Type B pancreatic cell (in vitro differentiated cells): ENCODE data around the gene AOX1. TPM values are rescaled to one million over a fixed set of nuclear protein-coding genes. Genes with fewer than 3 reads are reported as not detected.

Experiments used
- DNase-seq: peaks from one replicate; pipeline ENCODE4 v3.0.0; 2021; ENCODE audit warnings: mixed read lengths; ENCODE audit not compliant: unreplicated experiment; ENCODE audit errors: extremely low spot score
- H3K27ac Mint-ChIP-seq: 2 replicates; pipeline ENCODE4 v1.8.0; 2021; ENCODE audit warnings: mild to moderate bottlenecking, mixed read lengths
- H3K27me3 Mint-ChIP-seq: 2 replicates; pipeline ENCODE4 v1.8.0; 2021; ENCODE audit warnings: mixed read lengths
- H3K36me3 Mint-ChIP-seq: 2 replicates; pipeline ENCODE4 v1.8.0; 2021; ENCODE audit warnings: mixed read lengths
- H3K4me1 Mint-ChIP-seq: one replicate; pipeline ENCODE4 v1.8.0; 2021; ENCODE audit warnings: mixed read lengths; ENCODE audit not compliant: unreplicated experiment
- H3K4me3 Mint-ChIP-seq: 2 replicates; pipeline ENCODE4 v1.8.0; 2021; ENCODE audit warnings: mild to moderate bottlenecking, mixed read lengths
- H3K9me3 Mint-ChIP-seq: 2 replicates; pipeline ENCODE4 v1.8.0; 2021; ENCODE audit warnings: mixed read lengths
- CTCF ChIP-seq: fragments of 200-600 bp; sonication (generic); conservative IDR thresholded peaks from 2 replicates; pipeline ENCODE4 v1.5.0; 2021; ENCODE audit warnings: antibody characterized with exemption, mild to moderate bottlenecking
- total RNA-seq: library from RNA; stranded (reverse); gene quantifications from 2 replicates; pipeline ENCODE4 v1.2.1, GENCODE V29; 2021; ENCODE audit warnings: low replicate concordance

AOX1 gene
- total RNA-seq, 1 donor from 2014 or later: 6.4 TPM

GRCh38 chr2:200614249-200614648, 28.4 kb downstream of the AOX1 start:
- Mint-ChIP-seq H3K4me3 (no peak overlapping the region), H3K9me3 (no peaks in the 10 kb centered on the region), H3K4me1 (peaks cover 9% of the 10 kb centered on the region), H3K27ac (no peak overlapping the region), H3K27me3 (no peaks in the 10 kb centered on the region), H3K36me3 (no peaks in the 10 kb centered on the region)
- no peak for TF ChIP-seq CTCF
- DNase-seq: no peak

GRCh38 chr2:200615247-200615646, 29.4 kb downstream of the AOX1 start:
- no peaks in the 10 kb centered on the region for H3K9me3 Mint-ChIP-seq
- H3K4me3 Mint-ChIP-seq: no peak overlapping the region
- H3K27ac Mint-ChIP-seq: no peak overlapping the region
- no peak for DNase-seq
- no peaks in the 10 kb centered on the region for H3K36me3 Mint-ChIP-seq
- TF ChIP-seq CTCF: no peak
- H3K27me3 Mint-ChIP-seq: no peaks in the 10 kb centered on the region
- H3K4me1 Mint-ChIP-seq: peaks cover 13% of the 10 kb centered on the region

- no peak for DNase-seq
- no peaks in the 10 kb centered on the region for H3K36me3 Mint-ChIP-seq
- H3K9me3 Mint-ChIP-seq: no peaks in the 10 kb centered on the region
- no peak for TF ChIP-seq CTCF
- no peak overlapping the region for H3K4me3 Mint-ChIP-seq
- peaks cover 13% of the 10 kb centered on the region for H3K4me1 Mint-ChIP-seq
- no peaks in the 10 kb centered on the region for H3K27me3 Mint-ChIP-seq
- H3K27ac Mint-ChIP-seq: no peak overlapping the region
Observed at GRCh38 chr2:200616193-200616592, 30.4 kb downstream of the AOX1 start.

- TF ChIP-seq CTCF: no peak
- no peaks in the 10 kb centered on the region for H3K9me3 Mint-ChIP-seq
Observed at GRCh38 chr2:200616656-200617055, 30.8 kb downstream of the AOX1 start.

GRCh38 chr2:200617156-200618053, 31.6 kb downstream of the AOX1 start:
- Mint-ChIP-seq H3K4me1 (peaks cover 16% of the 10 kb centered on the region), H3K36me3 (no peaks in the 10 kb centered on the region), H3K27ac (no peak overlapping the region), H3K4me3 (no peak overlapping the region), H3K27me3 (no peaks in the 10 kb centered on the region), H3K9me3 (no peaks in the 10 kb centered on the region)
- DNase-seq: no peak
- TF ChIP-seq CTCF: no peak

More at GRCh38 chr2:200616656-200617055, 30.8 kb downstream of the AOX1 start:
- Mint-ChIP-seq H3K27ac (no peak overlapping the region), H3K27me3 (no peaks in the 10 kb centered on the region), H3K4me3 (no peak overlapping the region), H3K4me1 (peaks cover 13% of the 10 kb centered on the region), H3K36me3 (no peaks in the 10 kb centered on the region)
- DNase-seq: no peak
